ENCODE data around the gene UGT2B10. TPM values are rescaled to one million over a fixed set of nuclear protein-coding genes. Genes with fewer than 3 reads are reported as not detected.

Gene UGT2B10
- total RNA-seq, 4 donors from 2014 or later: not detected

DNA sequence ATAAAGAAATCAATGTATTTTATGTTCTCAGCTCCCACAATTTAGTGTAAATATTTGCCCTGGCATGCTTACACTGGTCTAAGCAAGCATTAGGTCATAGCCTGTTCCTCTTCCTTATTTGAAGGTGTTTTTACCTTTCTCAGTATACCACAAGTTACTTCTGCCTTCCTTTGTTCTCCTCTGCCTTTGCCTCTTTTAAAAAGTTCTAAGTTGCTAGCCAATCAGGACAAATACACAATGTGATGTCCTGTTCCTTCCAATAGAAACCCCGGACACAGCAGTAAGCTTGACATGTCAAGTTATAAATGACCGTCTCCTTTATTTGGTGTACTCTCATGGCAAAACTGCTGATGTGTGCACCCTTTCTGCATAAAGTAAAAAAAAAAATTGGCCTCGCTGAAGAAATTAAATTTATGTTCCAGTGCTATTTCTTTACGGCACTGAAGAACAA, 49.4 kb downstream of the UGT2B10 start:
- no peak for DNase-seq (ENCODE audit: low spot score in 2 of 2)
- intact Hi-C loops (cut with DNase I; ENCODE audit: low total_unique reads): no loop called here
- 55 to 68% methylated on average over 4 of the region's 4 CpGs for WGBS, 2 donors
- TF ChIP-seq POLR2A (IDR thresholded peaks at IDR 0.05): no peak
- no peak for TF ChIP-seq CTCF (IDR thresholded peaks at IDR 0.05)
- no peak overlapping the region for H3K4me3 ChIP-seq (ENCODE audit: low read depth, poor library complexity, severe bottlenecking)

- DNase-seq (ENCODE audit: low spot score in 2 of 2): no peak
- no peak overlapping the region for H3K4me3 ChIP-seq (ENCODE audit: low read depth, poor library complexity, severe bottlenecking)
- TF ChIP-seq POLR2A (IDR thresholded peaks at IDR 0.05) (no peak), CTCF (IDR thresholded peaks at IDR 0.05) (no peak)
- intact Hi-C loops (cut with DNase I; ENCODE audit: low total_unique reads): no loop called here
- WGBS, 2 donors: 66% methylated on average over 5 of the region's 5 CpGs
These were observed 50.0 kb downstream of the UGT2B10 start for GRCh38 chr4:68865760-68866159.

DNA sequence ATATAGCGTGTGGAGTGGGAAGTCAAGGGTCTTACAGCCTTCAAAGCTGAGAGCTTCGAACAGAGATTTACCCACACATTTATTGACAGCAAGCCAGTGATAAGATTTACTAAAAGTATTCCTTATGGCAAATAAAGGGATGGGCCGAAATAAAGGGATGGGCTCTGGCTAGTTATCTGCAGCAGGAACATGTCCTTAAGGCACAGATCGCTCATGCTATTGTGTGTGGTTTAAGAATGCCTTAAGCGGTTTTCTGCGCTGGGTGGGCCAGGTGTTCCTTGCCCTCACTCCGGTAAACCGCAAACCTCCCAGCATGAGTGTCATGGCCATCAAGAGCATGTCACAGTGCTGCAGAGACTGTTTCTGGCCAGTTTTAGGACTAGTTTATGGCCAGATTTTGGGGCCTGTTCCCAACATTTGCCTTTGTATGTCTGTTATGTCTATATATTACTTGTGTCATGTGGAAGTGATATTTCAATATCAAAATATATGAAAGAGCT, 53.5 kb downstream of the UGT2B10 start:
- WGBS, 2 donors: 83 to 86% methylated on average over 8 of the region's 8 CpGs
- TF ChIP-seq POLR2A (IDR thresholded peaks at IDR 0.05) (no peak), CTCF (IDR thresholded peaks at IDR 0.05) (no peak)
- no peak overlapping the region for H3K4me3 ChIP-seq (ENCODE audit: low read depth, poor library complexity, severe bottlenecking)
- no peak for DNase-seq (ENCODE audit: low spot score in 2 of 2)
- intact Hi-C loops (cut with DNase I; ENCODE audit: low total_unique reads): no loop called here

- no peak for DNase-seq (ENCODE audit: low spot score in 2 of 2)
- no peak overlapping the region for H3K4me3 ChIP-seq (ENCODE audit: low read depth, poor library complexity, severe bottlenecking)
- no peak for TF ChIP-seq CTCF (IDR thresholded peaks at IDR 0.05)
- no peak for TF ChIP-seq POLR2A (IDR thresholded peaks at IDR 0.05)
- WGBS, 2 donors: 67 to 76% methylated on average over 2 of the region's 2 CpGs
- intact Hi-C loops (cut with DNase I; ENCODE audit: low total_unique reads): no loop called here
These were observed 56.2 kb downstream of the UGT2B10 start for GRCh38 chr4:68871809-68872642.

- TF ChIP-seq CTCF (IDR thresholded peaks at IDR 0.05): no peak
- TF ChIP-seq POLR2A (IDR thresholded peaks at IDR 0.05): no peak
- DNase-seq (ENCODE audit: low spot score in 2 of 2): no peak
- H3K4me3 ChIP-seq (ENCODE audit: low read depth, poor library complexity, severe bottlenecking): no peak overlapping the region
- intact Hi-C loops (cut with DNase I; ENCODE audit: low total_unique reads): no loop called here
- WGBS, 2 donors: 79 to 81% methylated on average over 3 of the region's 3 CpGs
These were observed 57.1 kb downstream of the UGT2B10 start for GRCh38 chr4:68872643-68873502.

Data from lower leg skin (tissue), 4 donors.